ES-I3 (cell line): Measurements from ENCODE around the gene AP2A2.

ENCODE experiments used
- H3K36me3 ChIP-seq: 2 replicates; pipeline ENCODE4 v1.6.1; 2013; ENCODE audit warnings: mild to moderate bottlenecking, low read length, control low read depth, moderate library complexity; ENCODE audit not compliant: insufficient read depth
- H3K4me1 ChIP-seq: 2 replicates; pipeline ENCODE4 v1.6.1; 2013; ENCODE audit warnings: mild to moderate bottlenecking, control low read depth, low read length; ENCODE audit not compliant: insufficient read depth
- H3K9ac ChIP-seq: 2 replicates; pipeline ENCODE4 v1.6.1; 2013; ENCODE audit warnings: low read depth, mild to moderate bottlenecking, low read length, moderate library complexity
- H3K9me3 ChIP-seq: 2 replicates; pipeline ENCODE4 v1.6.1; 2013; ENCODE audit warnings: mild to moderate bottlenecking, low read length, moderate library complexity; ENCODE audit not compliant: control insufficient read depth, insufficient read depth

Gene AP2A2

DNA sequence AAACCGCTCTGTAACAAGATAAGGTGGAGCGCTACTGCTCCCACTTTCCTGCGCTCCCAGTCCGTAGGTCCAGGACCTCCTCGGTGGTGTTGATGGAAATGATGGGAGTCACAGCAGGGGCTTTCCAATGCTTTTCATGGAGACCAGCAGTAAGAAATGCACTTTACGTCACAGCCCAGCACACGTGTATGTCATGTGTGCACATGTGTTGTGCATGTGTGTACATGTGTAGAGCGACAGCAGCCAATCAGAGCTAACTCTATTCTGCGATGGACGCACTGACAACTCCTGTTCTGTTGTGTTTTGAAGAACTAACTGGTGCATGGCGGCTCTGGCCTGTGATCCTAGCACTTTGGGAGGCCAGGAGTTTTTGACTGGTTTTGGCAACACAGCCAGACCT lies 16.3 kb upstream of the AP2A2 start:
- H3K9ac ChIP-seq, result no peak overlapping the region
- no peaks in the 10 kb centered on the region for H3K36me3 ChIP-seq
- H3K4me1 ChIP-seq, result no peaks in the 10 kb centered on the region
- H3K9me3 ChIP-seq, result no peaks in the 10 kb centered on the region

DNA sequence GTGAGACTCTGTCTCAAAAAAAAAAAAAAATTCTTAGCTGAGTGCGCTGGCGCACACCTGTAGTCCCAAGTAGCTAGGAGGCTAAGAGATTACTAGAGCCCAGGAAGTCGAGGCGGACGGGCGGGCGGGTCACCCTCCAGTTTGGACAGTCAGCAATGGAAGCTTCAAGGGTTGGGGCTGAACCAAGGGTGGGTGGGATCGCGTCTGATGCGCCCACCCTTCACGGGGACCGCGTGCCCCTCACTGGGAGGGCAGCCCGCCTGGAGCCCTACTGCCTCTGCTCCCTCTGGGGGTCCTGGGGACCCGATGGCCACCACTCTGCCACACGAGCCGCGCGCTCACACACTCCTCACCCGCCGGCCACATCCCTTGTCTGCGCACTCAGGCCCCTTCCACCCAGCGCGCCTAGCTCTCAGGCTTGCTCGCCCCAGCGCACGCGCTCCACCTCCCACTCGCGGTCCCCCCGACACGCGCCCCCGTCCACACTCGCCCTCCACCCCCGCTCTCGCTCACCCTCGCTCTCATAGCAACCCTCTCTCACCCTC lies 15.6 kb upstream of the AP2A2 start:
- H3K9me3 ChIP-seq, result no peaks in the 10 kb centered on the region

DNA sequence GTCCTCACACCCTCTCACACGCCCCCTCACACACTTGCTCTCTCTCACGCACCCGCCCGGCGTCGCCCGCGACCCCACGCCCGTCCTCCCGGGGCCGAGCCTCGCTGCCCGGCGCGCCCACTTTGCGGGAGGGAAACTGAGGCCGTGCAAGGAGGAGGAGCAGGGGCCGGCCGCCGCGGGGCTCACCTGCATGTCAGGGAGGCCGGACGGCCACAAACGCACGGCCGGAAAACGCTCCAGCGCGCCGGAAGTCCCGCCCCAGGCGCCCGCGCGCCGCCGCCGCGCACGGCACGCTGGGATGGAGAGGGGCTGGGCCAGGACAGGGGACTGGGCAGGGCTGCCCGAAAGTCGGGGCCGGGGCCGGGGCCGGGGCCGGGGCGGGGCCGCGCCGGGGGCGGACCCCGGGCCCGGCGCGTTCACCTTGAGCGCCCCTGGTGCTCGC lies 15.1 kb upstream of the AP2A2 start, which contains the start of gene CHID1:
Gene CHID1 (minus strand): TSS at position 222 of the 442 bp plus-strand sequence. CDS start 5,994 bp downstream, outside the sequence.
- H3K4me1 ChIP-seq, result no peaks in the 10 kb centered on the region
- H3K36me3 ChIP-seq, result no peaks in the 10 kb centered on the region
- H3K9me3 ChIP-seq, result no peaks in the 10 kb centered on the region
- H3K9ac ChIP-seq, result peak within 1 kb of the TSS; percentile 95

More for the DNA sequence above, 15.6 kb upstream of the AP2A2 start:
- H3K4me1 ChIP-seq, result no peaks in the 10 kb centered on the region
- no peaks in the 10 kb centered on the region for H3K36me3 ChIP-seq
- H3K9ac ChIP-seq, result peak overlapping the region; percentile 95

DNA sequence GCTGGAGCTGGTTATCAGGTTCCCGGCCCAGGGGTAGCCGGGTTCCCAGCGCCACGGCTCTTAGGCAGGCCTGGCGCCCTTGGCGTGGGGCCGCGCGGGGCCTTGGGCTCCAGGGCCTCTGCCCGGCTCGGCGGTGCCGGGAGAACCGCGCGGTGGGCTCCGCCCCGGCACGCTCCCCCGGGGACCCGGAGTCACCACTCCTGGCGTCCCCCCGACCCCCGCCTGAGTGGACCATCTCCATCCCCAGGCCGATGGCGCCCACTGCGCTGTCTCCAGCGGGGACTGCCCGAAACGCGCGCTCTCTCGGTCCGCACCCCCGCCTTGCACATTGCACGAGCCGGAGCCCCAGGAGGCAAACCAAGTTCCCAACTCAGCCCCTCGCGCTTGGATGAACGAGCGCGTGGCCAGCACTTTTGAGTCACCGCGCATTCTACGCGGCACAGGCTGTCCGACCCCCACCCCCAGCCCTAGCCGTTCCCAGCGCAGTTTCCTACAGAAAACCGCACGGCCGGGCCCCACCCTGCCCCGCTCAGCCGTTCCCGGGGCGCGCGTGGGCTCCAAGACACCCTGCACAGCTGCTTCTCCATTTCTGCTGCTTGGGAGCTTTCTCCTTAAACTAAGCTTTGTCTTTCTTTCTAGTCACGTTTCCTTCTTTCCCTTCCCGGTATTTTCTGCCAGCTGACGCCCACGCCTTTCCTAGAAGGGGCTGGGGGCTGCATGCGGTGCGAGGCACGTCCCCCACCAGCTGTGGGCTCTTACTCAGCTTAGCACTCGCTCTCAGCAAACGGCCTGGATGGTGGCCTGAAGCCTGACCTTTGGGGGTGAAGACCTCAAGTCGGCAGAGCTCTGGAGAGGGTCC lies 14.4 kb upstream of the AP2A2 start:
- no peaks in the 10 kb centered on the region for H3K9me3 ChIP-seq
- peak overlapping the region; percentile 91 for H3K9ac ChIP-seq
- no peaks in the 10 kb centered on the region for H3K36me3 ChIP-seq
- H3K4me1 ChIP-seq, result no peaks in the 10 kb centered on the region

DNA sequence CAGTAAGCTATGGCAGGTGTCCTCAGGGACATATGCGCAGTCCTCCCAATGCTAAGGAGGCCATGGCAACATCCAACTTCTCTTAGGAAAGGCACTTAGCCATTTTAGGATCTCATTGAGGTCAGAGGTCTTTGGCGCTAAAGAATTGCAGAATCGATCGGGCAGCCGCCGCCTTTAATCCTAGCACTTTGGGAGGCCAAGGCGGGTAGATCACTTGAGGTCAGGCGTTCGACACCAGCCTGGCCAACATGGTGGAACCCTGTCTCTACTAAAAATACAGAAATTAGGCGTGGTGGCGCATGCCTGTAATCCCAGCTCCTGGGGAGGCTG lies 13.8 kb upstream of the AP2A2 start:
- H3K9ac ChIP-seq, result peak overlapping the region; percentile 91
- no peaks in the 10 kb centered on the region for H3K36me3 ChIP-seq
- H3K4me1 ChIP-seq, result no peaks in the 10 kb centered on the region
- no peaks in the 10 kb centered on the region for H3K9me3 ChIP-seq

DNA sequence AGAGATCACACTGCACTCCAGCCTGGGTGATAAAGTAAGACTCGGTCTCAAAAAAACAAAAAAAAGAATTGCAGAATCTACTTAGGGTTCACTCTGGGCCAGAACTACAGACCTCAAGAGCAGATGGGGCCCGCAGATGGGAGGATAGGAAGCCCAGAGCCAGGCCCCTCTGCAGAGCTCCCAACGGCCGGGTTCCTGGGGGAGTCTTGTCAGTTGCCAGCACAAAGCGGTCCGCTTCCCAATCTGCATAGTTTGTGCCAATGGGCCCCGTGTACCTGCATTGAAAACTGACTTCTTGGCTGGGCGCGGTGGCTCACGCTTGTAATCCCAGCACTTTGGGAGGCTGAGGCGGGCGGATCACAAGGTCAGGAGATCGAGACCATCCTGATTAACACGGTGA lies 13.4 kb upstream of the AP2A2 start:
- no peaks in the 10 kb centered on the region for H3K4me1 ChIP-seq
- no peaks in the 10 kb centered on the region for H3K36me3 ChIP-seq
- H3K9me3 ChIP-seq, result no peaks in the 10 kb centered on the region
- H3K9ac ChIP-seq, result no peak overlapping the region

DNA sequence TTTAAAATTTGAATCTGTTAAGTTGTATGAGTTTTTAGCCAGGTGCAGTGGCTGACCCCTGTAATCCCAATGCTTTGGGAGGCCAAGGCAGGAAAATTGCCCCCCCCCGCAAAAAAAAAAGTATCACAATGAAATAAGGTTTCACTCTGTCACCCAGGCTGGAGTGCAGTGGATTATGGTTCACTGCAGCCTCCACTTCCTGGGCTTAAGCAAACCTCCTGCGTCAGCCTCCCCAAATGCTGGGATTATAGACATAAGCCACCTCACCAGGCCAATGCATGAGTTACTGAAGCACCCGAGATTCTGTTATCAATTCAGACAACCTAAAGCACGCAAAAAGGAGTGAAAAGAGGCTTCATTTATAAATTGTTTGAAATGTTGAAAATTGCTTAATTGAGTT lies 12.6 kb upstream of the AP2A2 start:
- H3K4me1 ChIP-seq, result no peaks in the 10 kb centered on the region
- no peak overlapping the region for H3K9ac ChIP-seq
- H3K36me3 ChIP-seq, result no peaks in the 10 kb centered on the region
- no peaks in the 10 kb centered on the region for H3K9me3 ChIP-seq

DNA sequence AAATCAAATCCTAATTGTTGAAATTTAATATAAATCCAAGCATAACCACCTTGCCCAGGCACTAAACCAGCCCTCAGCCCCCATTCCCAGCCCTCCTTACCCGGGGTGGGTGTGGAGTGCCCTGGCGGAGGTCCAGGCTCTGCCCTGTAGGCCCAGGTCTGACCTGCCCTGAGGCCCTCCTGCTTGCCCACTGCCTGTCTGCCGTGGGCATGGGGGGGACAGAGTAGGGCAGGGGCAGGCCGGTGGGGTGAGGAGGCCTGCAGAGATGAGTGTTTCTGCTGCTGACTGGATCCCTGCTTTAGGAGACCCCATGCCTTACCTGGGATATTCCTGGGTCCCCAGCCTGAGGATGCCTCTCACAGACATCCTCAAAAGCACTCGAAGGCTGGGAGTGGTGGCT lies 11.5 kb upstream of the AP2A2 start:
- no peak overlapping the region for H3K9ac ChIP-seq

DNA sequence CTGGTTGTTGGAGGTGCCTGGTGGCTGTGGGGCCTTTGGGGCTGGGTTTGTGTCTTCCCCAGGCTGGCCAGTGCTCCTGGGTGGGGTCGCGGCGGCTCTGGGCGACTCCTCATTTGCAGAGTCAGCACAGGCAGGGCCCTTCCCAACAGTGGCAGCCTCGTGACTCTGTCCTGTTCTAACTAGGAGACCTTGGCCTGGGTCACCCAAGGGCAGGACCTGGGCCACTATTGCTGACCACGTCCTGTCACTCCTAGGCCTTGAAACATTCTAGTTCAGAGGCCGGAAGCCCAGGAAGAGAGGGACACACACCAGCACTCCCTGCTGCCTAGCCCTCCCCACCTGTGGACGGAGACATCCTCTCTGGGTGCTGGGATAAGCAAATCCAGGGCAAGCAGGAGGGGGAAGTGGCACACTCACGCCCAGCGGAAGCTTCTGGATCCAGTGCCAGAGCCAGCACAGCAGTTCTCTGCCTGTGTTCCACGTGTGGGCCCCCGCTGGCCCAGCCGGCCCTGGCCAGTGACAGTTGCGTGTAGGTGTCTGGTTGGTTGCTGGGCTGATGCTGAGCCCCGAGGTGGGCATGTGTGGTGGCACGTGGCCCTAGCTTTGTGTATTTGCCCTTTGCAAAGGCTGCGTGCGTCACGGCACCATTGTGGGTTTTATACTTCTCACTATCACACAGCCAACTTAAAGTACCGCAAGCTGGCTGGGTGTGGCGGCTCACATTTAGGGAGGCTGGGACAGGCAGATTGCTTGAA lies 10.7 kb upstream of the AP2A2 start:
- Histone ChIP-seq H3K9me3 (no peaks in the 10 kb centered on the region), H3K9ac (no peak overlapping the region), H3K4me1 (no peaks in the 10 kb centered on the region; the same call in 1 of the 2 replicates), H3K36me3 (no peaks in the 10 kb centered on the region)

More for the DNA sequence above, 11.5 kb upstream of the AP2A2 start:
- H3K36me3 ChIP-seq, result no peaks in the 10 kb centered on the region
- no peaks in the 10 kb centered on the region; the same call in 1 of the 2 replicates for H3K4me1 ChIP-seq
- no peaks in the 10 kb centered on the region for H3K9me3 ChIP-seq

DNA sequence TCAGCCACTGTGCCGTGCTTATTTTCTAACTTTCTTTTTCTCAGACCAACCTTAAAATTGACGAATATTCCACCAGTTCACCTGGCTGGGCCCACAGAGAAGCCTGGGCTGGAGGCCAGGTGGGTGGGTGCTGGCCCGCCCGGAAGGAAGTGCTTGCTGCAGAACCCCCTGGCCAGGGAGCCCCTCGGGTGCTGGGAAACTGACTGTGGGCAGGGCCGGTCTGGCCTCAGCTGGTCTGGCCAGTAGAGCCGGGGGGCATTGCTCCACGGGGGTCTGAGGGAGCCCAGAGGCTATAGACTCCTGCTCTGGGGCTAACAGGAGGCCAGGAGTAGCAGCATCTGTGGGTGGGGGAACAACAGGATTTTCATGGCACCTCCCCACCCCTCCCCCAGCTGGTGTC lies 8.2 kb upstream of the AP2A2 start:
- Histone ChIP-seq H3K36me3 (no peaks in the 10 kb centered on the region), H3K9me3 (no peaks in the 10 kb centered on the region), H3K9ac (no peak overlapping the region), H3K4me1 (no peaks in the 10 kb centered on the region; the same call in 1 of the 2 replicates)

DNA sequence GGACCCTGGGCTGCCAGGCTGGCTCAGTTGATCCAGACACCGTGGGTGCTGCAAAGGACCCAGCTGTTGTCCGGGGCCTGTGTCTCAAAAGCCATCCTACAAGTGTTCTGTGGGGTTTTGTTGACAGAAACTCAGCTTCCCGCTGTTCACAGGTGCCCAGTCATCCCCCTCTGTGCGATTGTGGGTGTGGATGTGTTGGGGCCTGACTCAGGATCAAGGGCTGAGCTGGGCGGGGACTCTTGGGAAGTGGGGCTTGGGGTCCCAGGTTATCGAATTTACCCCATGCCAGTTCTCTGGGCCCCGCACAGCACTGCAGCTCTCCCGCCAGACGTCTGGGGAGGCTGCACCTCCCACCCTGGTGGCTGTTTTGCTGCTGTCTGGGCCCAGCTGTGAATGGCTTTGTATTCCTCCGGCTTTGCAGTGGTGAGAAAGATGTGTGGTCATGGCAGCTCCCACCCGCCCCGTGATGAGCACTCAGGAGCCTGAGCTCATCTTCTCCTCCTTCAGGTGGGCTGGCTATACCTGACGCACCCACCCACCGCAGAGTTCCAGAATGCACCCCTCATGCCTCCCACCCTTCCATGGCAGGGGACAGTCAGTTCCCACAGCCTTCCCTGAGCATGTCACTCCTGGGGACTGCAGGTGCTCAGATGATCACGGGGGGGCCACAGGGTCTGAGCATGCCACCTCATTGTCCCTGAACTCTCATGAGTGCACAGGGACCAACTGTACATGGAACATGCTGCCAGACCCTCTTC lies 3.6 kb upstream of the AP2A2 start:
- no peaks in the 10 kb centered on the region; the same call in 1 of the 2 replicates for H3K4me1 ChIP-seq
- H3K9ac ChIP-seq, result no peak overlapping the region
- H3K36me3 ChIP-seq, result peaks cover under 1% of the 10 kb centered on the region; the same call in 1 of the 2 replicates
- no peaks in the 10 kb centered on the region for H3K9me3 ChIP-seq

DNA sequence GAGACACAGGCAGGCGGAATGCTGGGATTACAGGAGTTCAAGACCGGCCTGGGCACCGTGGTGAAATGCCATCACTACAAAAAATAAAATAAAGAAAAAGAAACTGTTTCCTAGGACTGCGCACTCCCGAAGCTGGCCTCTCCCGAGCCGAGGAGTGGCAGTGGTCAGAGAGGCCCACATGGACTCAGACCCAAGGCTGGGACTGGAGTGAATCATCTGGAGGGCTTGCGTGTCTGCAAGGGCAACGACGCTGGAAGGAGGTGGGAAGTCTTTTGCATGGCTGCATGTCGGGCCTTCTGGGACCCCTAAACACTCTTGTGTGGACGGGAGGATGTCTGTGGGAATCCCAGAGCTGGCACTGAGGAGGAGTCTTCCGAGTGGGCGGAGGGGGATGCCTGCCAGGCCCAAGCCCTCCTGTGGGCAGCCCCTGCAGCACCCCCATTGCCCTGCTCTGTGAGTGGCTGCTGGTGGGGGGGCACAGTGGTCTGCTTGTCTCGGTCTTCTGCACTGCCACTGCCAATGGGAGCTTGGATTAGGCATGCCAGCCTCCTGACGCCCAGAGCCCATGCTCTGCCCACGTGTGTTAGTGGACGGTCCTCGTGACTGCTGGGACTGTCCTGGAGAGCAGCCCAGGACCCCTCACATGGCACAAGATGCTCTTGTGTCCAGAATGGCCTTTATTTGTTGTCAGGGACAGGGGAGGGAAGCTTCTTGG lies 1.8 kb upstream of the AP2A2 start:
- Histone ChIP-seq H3K9ac (no peak overlapping the region), H3K9me3 (no peaks in the 10 kb centered on the region)

DNA sequence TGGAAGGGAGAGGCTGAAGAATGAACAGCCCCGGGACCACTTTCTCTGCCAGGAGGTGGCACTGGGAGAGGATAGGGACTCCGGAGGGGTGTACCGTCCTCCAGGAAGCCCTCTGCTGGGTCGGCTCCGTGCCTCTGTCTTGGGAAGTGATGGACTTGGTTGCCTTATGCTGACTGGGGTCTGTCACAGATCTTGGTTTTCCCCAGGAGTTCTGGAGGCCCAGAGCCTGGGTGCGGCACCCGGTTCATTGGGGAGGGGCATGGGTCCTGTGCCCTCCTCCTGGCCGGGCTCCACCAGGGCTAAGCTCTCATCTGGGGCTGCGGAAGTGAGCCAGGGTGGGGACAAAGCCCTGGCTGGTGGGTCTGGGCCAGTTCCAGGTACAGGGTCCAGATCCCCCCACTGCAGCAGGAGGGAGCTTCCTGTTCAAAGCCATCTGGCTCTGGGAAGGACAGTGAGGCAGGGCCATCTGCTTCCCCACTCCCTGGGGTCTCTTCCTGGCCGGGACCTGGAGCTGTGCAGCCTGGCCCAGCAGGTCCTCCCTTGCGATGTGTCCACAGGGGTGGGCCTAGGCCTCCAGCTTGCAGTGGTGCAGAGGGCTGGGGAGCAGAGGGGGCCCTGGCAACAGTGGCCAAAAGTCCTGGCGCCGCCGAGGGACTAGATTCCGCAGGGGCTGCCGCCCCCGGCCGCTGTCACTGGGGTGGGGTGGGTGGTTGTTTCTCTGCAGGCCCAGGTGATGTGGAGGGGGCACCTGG lies 1.1 kb upstream of the AP2A2 start:
- Histone ChIP-seq H3K9me3 (no peaks in the 10 kb centered on the region), H3K4me1 (no peaks in the 10 kb centered on the region; the same call in 1 of the 2 replicates), H3K9ac (no peak overlapping the region; the same call in 1 of the 2 replicates), H3K36me3 (peaks cover 11% of the 10 kb centered on the region)

More for the DNA sequence above, 1.8 kb upstream of the AP2A2 start:
- peaks cover 11% of the 10 kb centered on the region for H3K36me3 ChIP-seq
- H3K4me1 ChIP-seq, result no peaks in the 10 kb centered on the region; the same call in 1 of the 2 replicates
